HG02852 (cell line): ENCODE results near the gene SRSF5.
"Not testable (repeated sequence)": the region's sequence is repeated elsewhere in the genome, so short reads cannot be mapped to it uniquely, and the experiment has no call there.

Experiments used
- ATAC-seq: cut with Tn5 transposase; IDR thresholded peaks from one replicate; pipeline ENCODE4 v1.9.1; 2021; ENCODE audit warnings: mild to moderate bottlenecking, moderate library complexity; ENCODE audit not compliant: unreplicated experiment

The SRSF5 gene

DNA sequence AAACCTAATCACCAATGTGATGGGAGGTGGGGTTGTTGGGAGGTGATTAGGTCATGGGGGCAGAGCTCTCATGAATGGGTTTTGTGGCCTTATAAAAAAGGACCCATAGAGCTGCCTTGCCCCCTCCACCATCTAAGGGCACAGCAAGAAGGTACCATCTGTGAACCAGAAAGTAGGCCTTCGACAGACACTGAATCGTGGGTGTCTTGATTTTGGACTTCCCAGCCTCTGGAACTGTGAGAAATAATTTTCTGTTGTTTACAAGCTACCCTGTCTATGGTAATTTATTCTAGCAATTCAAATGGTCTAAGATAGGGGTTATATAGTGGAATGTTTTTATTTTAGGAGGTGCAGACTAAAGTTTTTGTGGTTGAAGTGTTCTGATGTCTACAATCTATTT, 38.0 kb downstream of the SRSF5 start:
- ATAC-seq: no peak

DNA sequence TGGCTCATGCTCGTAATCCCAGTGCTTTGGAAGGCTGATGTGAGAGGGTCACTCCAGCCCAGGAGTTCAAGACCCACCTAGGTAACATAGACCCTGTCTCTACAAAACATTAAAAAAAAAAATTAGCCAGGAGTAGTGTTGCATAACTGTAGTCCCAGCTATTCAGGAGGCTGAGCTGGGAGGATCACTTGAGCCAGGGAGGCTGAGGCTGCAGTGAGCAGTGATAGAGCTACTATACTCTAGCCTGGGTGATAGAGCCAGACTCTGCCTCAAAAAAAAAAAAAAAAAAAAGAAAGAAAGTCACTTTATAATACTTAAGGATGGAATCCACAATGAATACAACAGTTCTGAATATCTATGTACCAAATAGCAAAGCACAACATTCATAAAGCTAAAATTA, 40.2 kb downstream of the SRSF5 start:
- no peak for ATAC-seq

DNA sequence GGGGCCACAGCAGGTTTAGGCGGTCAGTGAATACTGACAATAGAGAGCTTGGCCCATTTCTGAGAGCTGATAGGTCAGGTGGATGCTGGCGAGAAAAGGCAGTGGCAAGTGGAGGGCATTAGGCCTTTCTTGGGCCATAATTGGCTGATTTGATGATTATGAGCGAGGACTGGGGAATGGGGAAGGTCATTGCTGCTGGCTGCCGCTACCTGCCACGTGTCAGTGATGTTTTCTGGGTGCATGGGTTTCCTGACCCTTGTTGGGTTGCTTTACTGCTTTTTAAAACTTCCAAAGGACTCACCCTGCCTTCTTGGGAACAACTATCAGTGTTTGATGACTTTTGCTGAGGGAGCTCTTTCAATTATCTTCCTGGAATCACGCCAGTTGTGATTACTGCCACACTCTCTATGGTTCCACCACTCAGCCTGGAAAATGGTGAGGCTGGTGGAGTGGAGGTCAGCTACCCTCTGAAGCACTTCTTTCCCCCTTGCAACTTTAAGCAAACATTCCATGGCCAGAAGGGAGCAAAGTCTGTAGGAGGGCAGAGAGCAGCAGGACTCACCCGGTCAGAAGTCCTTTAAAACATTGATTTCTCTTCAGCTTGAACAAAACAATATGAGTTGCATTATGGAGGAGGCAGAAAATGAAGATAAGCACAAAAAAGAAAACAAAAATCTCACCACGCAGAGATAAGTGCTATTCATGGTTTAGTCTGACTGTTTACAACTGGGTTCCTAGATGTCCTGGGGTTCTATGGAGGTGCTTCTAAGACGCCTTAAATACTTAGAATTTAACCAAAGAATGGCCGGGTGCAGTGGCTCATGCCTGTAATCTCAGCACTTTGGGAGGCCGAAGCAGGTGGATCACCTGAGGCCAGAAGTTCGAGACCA, 42.2 kb downstream of the SRSF5 start:
- ATAC-seq: no peak

DNA sequence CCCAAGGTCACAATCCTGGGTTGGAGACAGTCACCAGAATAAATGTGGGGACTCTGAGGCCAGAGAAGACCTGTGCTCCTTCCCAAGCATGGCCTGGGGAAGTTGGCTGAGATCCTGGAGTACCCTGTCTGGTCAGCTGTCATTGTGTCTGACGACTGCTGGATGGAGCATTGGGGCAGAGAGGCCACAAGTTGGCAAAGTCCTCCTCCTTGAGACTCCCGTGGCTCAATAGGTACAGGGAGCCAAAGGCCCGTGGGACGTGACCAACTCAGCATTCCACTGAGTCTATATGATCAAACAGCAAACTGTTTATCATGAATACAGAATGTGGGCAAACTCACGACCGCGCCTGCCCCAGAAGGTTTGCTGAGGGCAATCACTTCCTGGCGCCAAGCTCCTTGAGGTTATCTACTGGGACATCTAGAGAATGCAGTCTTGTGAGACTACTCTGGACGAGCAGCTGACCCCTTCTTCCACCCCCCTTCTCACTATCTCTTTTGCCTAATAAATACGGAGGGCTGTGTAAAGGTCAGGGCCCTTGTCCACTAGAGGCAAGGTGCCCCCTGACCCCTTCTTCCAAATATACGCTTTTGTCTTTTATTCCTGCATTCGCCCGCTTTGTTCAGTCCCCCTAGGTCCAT, 44.4 kb downstream of the SRSF5 start:
- ATAC-seq: no peak

DNA sequence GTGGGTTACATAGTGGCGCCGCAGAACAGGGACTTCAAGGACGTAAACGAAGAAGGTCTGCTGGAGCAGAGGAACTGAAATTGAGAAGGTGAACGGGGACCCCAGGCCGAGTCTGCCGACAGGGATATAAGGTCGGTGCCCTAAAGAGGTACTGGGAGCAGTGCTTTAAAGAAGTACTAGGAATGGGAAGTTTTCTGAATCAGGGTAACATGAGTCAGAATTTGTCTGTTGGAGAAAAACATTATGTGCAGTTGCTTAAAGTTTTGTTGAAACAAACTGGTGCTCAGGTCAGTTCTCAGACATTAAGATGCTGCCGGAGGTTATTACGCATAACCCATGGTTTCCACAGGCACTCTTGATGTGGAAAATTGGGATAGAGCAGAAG, 44.9 kb downstream of the SRSF5 start:
- no peak for ATAC-seq

GRCh38 chr14:69812711-69813110, 45.8 kb downstream of the SRSF5 start:
- ATAC-seq: no peak

DNA sequence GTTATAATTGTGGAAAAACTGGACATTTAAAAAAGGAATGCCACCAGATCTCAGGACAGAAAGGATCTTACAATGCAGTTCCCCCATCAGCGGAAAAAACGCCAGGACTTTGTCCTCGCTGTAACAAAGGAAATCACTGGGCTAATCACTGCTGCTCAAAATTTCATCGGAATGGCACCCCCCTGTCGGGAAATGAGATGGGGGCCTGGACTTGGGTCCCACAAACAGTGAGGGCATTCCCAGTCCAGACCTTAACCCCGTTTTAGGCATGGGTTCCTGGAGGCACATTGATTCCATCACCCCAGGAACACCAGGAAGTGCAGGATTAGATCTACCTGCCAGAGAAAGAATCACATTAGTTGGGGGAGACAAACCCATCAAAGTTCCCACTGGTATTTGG, 46.4 kb downstream of the SRSF5 start:
- ATAC-seq: not testable (repeated sequence)

DNA sequence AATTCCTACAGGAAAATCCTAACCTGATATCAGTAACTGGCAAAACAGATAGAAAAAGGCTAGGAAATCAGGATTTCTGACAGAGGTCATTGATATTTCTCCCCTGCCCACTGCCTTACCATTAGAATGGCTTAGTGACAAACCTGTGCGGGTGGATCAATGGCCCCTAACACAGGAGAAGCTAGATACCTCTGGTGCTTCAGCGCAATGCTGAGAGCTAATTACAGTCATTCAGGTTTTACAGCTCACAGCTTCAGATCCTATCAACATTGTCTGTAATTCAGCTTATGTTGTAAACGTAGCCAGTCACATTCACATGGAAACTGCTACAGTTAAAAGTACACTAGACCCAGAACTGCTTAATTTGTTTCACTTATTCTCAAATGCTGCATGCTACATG, 47.5 kb downstream of the SRSF5 start:
- ATAC-seq: no peak

DNA sequence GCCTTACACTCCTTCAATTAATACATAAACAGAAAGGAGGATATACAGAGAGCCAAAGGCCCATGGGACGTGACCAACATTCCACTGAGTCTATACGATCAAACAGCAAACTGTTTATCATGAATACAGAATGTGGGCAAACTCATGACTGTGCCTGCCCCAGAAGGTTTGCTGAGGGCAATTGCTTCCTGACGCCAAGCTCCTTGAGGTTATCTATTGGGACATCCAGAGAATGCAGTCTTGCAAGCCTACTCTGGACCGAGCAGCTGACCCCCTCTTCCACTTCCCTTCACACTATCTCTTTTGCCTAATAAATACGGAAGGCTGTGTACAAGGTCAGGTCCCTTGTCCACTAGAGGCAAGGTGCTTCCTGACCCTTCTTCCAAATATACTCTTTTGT, 48.6 kb downstream of the SRSF5 start:
- no peak for ATAC-seq

DNA sequence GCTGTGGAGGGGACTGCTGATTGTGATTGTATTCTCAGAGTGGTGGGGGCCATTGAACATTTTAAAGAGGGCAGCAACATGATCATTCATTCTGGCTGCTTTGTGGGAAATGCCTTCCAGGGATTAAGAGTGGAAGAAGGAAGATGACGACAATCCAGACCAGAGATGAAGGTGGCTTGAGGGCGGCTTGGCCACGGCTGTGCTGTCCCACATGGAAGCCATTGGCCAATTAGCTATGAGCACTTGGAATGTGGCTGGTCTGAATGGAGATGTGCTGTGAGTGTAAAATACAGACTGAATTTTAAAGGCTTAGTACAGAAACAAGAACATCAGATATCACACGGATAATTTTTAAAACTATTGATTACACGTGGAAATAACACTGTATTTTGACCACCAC, 49.3 kb downstream of the SRSF5 start:
- no peak for ATAC-seq

GRCh38 chr14:69818758-69819191, 51.8 kb downstream of the SRSF5 start:
- no peak for ATAC-seq

GRCh38 chr14:69819607-69820006, 52.7 kb downstream of the SRSF5 start:
- no peak for ATAC-seq

- ATAC-seq: no peak
Measured at GRCh38 chr14:69820991-69821390, 54.0 kb downstream of the SRSF5 start.
